ENCODE measurements around the gene COPZ2.

GRCh38 chr17:48046296-48046695 lies 8.7 kb upstream of the COPZ2 start:
- TF ChIP-seq, protein P1, sequence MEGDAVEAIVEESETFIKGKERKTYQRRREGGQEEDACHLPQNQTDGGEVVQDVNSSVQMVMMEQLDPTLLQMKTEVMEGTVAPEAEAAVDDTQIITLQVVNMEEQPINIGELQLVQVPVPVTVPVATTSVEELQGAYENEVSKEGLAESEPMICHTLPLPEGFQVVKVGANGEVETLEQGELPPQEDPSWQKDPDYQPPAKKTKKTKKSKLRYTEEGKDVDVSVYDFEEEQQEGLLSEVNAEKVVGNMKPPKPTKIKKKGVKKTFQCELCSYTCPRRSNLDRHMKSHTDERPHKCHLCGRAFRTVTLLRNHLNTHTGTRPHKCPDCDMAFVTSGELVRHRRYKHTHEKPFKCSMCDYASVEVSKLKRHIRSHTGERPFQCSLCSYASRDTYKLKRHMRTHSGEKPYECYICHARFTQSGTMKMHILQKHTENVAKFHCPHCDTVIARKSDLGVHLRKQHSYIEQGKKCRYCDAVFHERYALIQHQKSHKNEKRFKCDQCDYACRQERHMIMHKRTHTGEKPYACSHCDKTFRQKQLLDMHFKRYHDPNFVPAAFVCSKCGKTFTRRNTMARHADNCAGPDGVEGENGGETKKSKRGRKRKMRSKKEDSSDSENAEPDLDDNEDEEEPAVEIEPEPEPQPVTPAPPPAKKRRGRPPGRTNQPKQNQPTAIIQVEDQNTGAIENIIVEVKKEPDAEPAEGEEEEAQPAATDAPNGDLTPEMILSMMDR (IDR thresholded peaks at IDR 0.05) = no peak
- TF ChIP-seq POLR2AphosphoS5 (IDR thresholded peaks at IDR 0.05) (no peak), EP300 (IDR thresholded peaks at IDR 0.05) (no peak), POLR2A (IDR thresholded peaks at IDR 0.05) (no peak)

Measured in suprapubic skin (tissue), 4 donors.